ENCODE results near the gene SNTG2.

SNTG2 gene

GRCh38 chr2:974054-974453 lies 23.4 kb downstream of the SNTG2 start:
- H3F3A ChIP-seq (ENCODE audit: low read depth), result no peaks in the 10 kb centered on the region
- no peaks in the 10 kb centered on the region for H4K20me1 ChIP-seq (ENCODE audit: insufficient read depth, low read length, poor library complexity, severe bottlenecking)
- no peak for TF ChIP-seq CTCF (conservative IDR thresholded peaks at IDR 0.05; ENCODE audit: low read length)
- TF ChIP-seq EZH2phosphoT487 (IDR thresholded peaks at IDR 0.05; ENCODE audit: borderline replicate concordance), result no peak
- no peaks in the 10 kb centered on the region for H3K27me3 ChIP-seq (ENCODE audit: insufficient read depth, low read length, poor library complexity, severe bottlenecking)
- peak overlapping the region; percentile 4 for H3K9ac ChIP-seq (ENCODE audit: low read depth, low read length, poor library complexity, severe bottlenecking)
- H3K4me1 ChIP-seq (ENCODE audit: insufficient read depth, low read length, poor library complexity, severe bottlenecking), result peaks cover 22% of the 10 kb centered on the region
- no peaks in the 10 kb centered on the region for H3K36me3 ChIP-seq (ENCODE audit: insufficient read depth, low read length)
- peaks cover 1% of the 10 kb centered on the region; the same call in 1 of the 2 replicates for H3K9me3 ChIP-seq (ENCODE audit: insufficient read depth, low read depth, low read length)
- H3K4me2 ChIP-seq (ENCODE audit: low read depth, low read length, poor library complexity, severe bottlenecking), result peak overlapping the region; percentile 82
- no peaks in the 10 kb centered on the region for H3K9me2 ChIP-seq (replicated peaks; ENCODE audit: low read depth, low read length)
- H3K79me2 ChIP-seq (ENCODE audit: insufficient read depth, low read length), result no peaks in the 10 kb centered on the region
- no peak overlapping the region for H2AFZ ChIP-seq (ENCODE audit: low read length)
- peak overlapping the region; percentile 61 for H3K4me3 ChIP-seq (ENCODE audit: low read length, poor library complexity, severe bottlenecking)

DNA sequence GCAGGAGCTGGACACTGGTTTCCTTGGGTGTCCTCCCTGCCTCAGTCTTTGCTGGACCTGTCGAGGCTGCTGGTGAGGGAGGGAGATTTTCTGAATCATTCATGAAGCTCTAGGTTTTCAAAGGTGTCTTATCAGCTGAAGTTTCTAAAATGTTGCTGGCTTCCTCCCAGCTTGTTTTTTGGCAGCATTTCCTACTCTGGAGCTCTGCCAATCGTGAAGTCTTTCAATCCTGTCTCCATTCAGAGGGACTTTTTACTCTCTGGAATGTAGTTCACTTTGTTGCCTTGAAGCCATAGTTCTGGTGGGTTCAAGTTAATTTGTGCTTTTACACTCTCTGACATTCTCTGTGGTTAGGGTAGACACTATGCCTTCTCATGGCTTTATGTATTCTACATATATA lies 23.9 kb downstream of the SNTG2 start:
- no peak for TF ChIP-seq EZH2phosphoT487 (IDR thresholded peaks at IDR 0.05; ENCODE audit: borderline replicate concordance)
- TF ChIP-seq CTCF (conservative IDR thresholded peaks at IDR 0.05; ENCODE audit: low read length), result no peak
- peak overlapping the region; percentile 61 for H3K4me3 ChIP-seq (ENCODE audit: low read length, poor library complexity, severe bottlenecking)
- H3F3A ChIP-seq (ENCODE audit: low read depth), result no peaks in the 10 kb centered on the region
- no peaks in the 10 kb centered on the region for H3K79me2 ChIP-seq (ENCODE audit: insufficient read depth, low read length)
- no peaks in the 10 kb centered on the region for H3K36me3 ChIP-seq (ENCODE audit: insufficient read depth, low read length)
- no peaks in the 10 kb centered on the region for H4K20me1 ChIP-seq (ENCODE audit: insufficient read depth, low read length, poor library complexity, severe bottlenecking)
- H3K9me2 ChIP-seq (replicated peaks; ENCODE audit: low read depth, low read length), result no peaks in the 10 kb centered on the region
- H3K4me2 ChIP-seq (ENCODE audit: low read depth, low read length, poor library complexity, severe bottlenecking), result peak overlapping the region; percentile 82
- H3K27me3 ChIP-seq (ENCODE audit: insufficient read depth, low read length, poor library complexity, severe bottlenecking), result no peaks in the 10 kb centered on the region
- H3K9me3 ChIP-seq (ENCODE audit: insufficient read depth, low read depth, low read length), result no peaks in the 10 kb centered on the region
- H3K4me1 ChIP-seq (ENCODE audit: insufficient read depth, low read length, poor library complexity, severe bottlenecking), result peaks cover 27% of the 10 kb centered on the region
- H3K9ac ChIP-seq (ENCODE audit: low read depth, low read length, poor library complexity, severe bottlenecking), result peak overlapping the region; percentile 4
- no peak overlapping the region for H2AFZ ChIP-seq (ENCODE audit: low read length)

- TF ChIP-seq EZH2phosphoT487 (IDR thresholded peaks at IDR 0.05; ENCODE audit: borderline replicate concordance) (no peak), CTCF (conservative IDR thresholded peaks at IDR 0.05; ENCODE audit: low read length) (no peak)
- no peak overlapping the region for H2AFZ ChIP-seq (ENCODE audit: low read length)
- H3K9me3 ChIP-seq (ENCODE audit: insufficient read depth, low read depth, low read length), result no peaks in the 10 kb centered on the region
- H3K9ac ChIP-seq (ENCODE audit: low read depth, low read length, poor library complexity, severe bottlenecking), result no peak overlapping the region
- no peaks in the 10 kb centered on the region for H3K79me2 ChIP-seq (ENCODE audit: insufficient read depth, low read length)
- H3K4me3 ChIP-seq (ENCODE audit: low read length, poor library complexity, severe bottlenecking), result no peak overlapping the region
- no peaks in the 10 kb centered on the region for H3K36me3 ChIP-seq (ENCODE audit: insufficient read depth, low read length)
- H3K4me1 ChIP-seq (ENCODE audit: insufficient read depth, low read length, poor library complexity, severe bottlenecking), result peaks cover 31% of the 10 kb centered on the region
- no peaks in the 10 kb centered on the region for H3K27me3 ChIP-seq (ENCODE audit: insufficient read depth, low read length, poor library complexity, severe bottlenecking)
- no peaks in the 10 kb centered on the region for H4K20me1 ChIP-seq (ENCODE audit: insufficient read depth, low read length, poor library complexity, severe bottlenecking)
- no peaks in the 10 kb centered on the region for H3F3A ChIP-seq (ENCODE audit: low read depth)
- H3K4me2 ChIP-seq (ENCODE audit: low read depth, low read length, poor library complexity, severe bottlenecking), result no peak overlapping the region
- H3K9me2 ChIP-seq (replicated peaks; ENCODE audit: low read depth, low read length), result no peaks in the 10 kb centered on the region
These were observed 24.4 kb downstream of the SNTG2 start for GRCh38 chr2:975095-975494.
